CD4-positive, CD25-positive, alpha-beta regulatory T cell (primary cell): Measurements from ENCODE around the gene PELI3. TPM values are rescaled to one million over a fixed set of nuclear protein-coding genes. Genes with fewer than 3 reads are reported as not detected.
"Not testable (repeated sequence)": the region's sequence is repeated elsewhere in the genome, so short reads cannot be mapped to it uniquely, and the experiment has no call there.

ENCODE experiments used
- ATAC-seq, 2 donors: fragments of 150-1000 bp; cut with Tn5 transposase; one replicate each; pipeline ENCODE4 v1.10.0; 2021; ENCODE audit warnings: low read depth in 2 of 2, moderate number of reproducible peaks in 2 of 2, moderate library complexity in 1 of 2
- DNase-seq, 3 donors: peaks; one replicate each; pipeline versions ENCODE4 v3.0.0 to v3.0.0-alpha.2; 2012 to 2022; ENCODE audit warnings: mixed read lengths in 1 of 3
- H3K27ac ChIP-seq: one replicate; pipeline ENCODE4 v1.7.0; 2013; ENCODE audit warnings: mild to moderate bottlenecking, low read length; ENCODE audit not compliant: insufficient read depth, poor library complexity, severe bottlenecking
- H3K27me3 ChIP-seq: one replicate; pipeline ENCODE4 v1.7.0; 2013; ENCODE audit warnings: low read length; ENCODE audit not compliant: control insufficient read depth, insufficient read depth
- H3K36me3 ChIP-seq: one replicate; pipeline ENCODE4 v1.7.0; 2013; ENCODE audit warnings: mild to moderate bottlenecking, low read length, moderate library complexity; ENCODE audit not compliant: control insufficient read depth, insufficient read depth
- H3K4me1 ChIP-seq: 2 replicates; pipeline ENCODE4 v1.7.0; 2013; ENCODE audit warnings: mild to moderate bottlenecking, low read length; ENCODE audit not compliant: insufficient read depth, control insufficient read depth, poor library complexity, severe bottlenecking
- H3K4me3 ChIP-seq: one replicate; pipeline ENCODE4 v1.7.0; 2013; ENCODE audit warnings: low read depth, mild to moderate bottlenecking, low read length, moderate library complexity
- H3K9me3 ChIP-seq, 2 experiments: 1 replicate in 1 of 2; 2 replicates in 1 of 2; pipeline ENCODE4 v1.7.0; 2013; ENCODE audit warnings: low read length in 2 of 2, mild to moderate bottlenecking in 1 of 2, moderate library complexity in 1 of 2; ENCODE audit not compliant: control insufficient read depth in 2 of 2
- H3K27ac Mint-ChIP-seq, 3 donors: one replicate each; pipeline ENCODE4 v1.8.0; 2020 to 2022; ENCODE audit warnings: mild to moderate bottlenecking in 3 of 3, mixed read lengths in 3 of 3, moderate library complexity in 2 of 3
- H3K27me3 Mint-ChIP-seq: one replicate; pipeline ENCODE4 v1.8.0; 2022; ENCODE audit warnings: mild to moderate bottlenecking, mixed read lengths
- H3K36me3 Mint-ChIP-seq: one replicate; pipeline ENCODE4 v1.8.0; 2020; ENCODE audit warnings: mixed read lengths
- H3K4me1 Mint-ChIP-seq, 4 donors: one replicate each; pipeline ENCODE4 v1.8.0; 2020 to 2022; ENCODE audit warnings: mixed read lengths in 4 of 4, mild to moderate bottlenecking in 1 of 4
- H3K4me3 Mint-ChIP-seq, 4 donors: one replicate each; pipeline ENCODE4 v1.8.0; 2020 to 2022; ENCODE audit warnings: mild to moderate bottlenecking in 4 of 4, mixed read lengths in 4 of 4, moderate library complexity in 3 of 4
- H3K9me3 Mint-ChIP-seq, 7 donors: one replicate each; pipeline ENCODE4 v1.8.0; 2020 to 2022; ENCODE audit warnings: mixed read lengths in 7 of 7, mild to moderate bottlenecking in 3 of 7, moderate library complexity in 2 of 7
- polyA plus RNA-seq, 4 donors: library from polyadenylated mRNA; unstranded; fragments of 300-500 nt; fragmentation: Illumina TruSeq; gene quantifications; one replicate each; pipeline ENCODE4 v1.2.3, GENCODE V29; 2021
- total RNA-seq: library from RNA; stranded (reverse); gene quantifications from one replicate; pipeline ENCODE4 v1.2.3, GENCODE V29; 2022

PELI3 gene
- total and polyA plus RNA-seq, 5 donors from 2014 or later = 4.4 to 9.6 (median 6.5) TPM

GRCh38 chr11:66437979-66438503, 28.7 kb upstream of the PELI3 start:
- DNase-seq = no peak
- H3K4me1 Mint-ChIP-seq = peaks cover 0 to 16% (median 2%) of the 10 kb centered on the region in 4 donors
- H3K36me3 Mint-ChIP-seq = peaks cover 13% of the 10 kb centered on the region
- H3K9me3 Mint-ChIP-seq = peaks cover 0 to 4% (median 0%) of the 10 kb centered on the region in 7 donors
- H3K4me3 ChIP-seq = peak overlapping the region; percentile 94
- H3K27me3 ChIP-seq = no peaks in the 10 kb centered on the region
- peaks cover 1 to 7% of the 10 kb centered on the region in 2 experiments for H3K9me3 ChIP-seq
- peak overlapping the region; percentile 74 for H3K27ac ChIP-seq
- peak overlapping the region; percentile 76 to 92 (median 84) for H3K4me3 Mint-ChIP-seq
- no peaks in the 10 kb centered on the region for H3K4me1 ChIP-seq
- H3K27me3 Mint-ChIP-seq = no peaks in the 10 kb centered on the region
- H3K27ac Mint-ChIP-seq = peak overlapping the region; percentile 60 to 99 (median 91)
- no peak for ATAC-seq
- H3K36me3 ChIP-seq = peaks cover 23% of the 10 kb centered on the region

GRCh38 chr11:66438504-66439466, 27.9 kb upstream of the PELI3 start, which contains the start of gene MRPL11:
Gene MRPL11, minus strand, starts transcription at chr11:66438848. Its CDS starts 94 bp downstream, at chr11:66438754.
- Mint-ChIP-seq H3K9me3 (peaks cover 0 to 10% (median 3%) of the 10 kb centered on the region in 7 donors), H3K27me3 (no peaks in the 10 kb centered on the region), H3K27ac (peak within 1 kb of the TSS; percentile 91 to 99 (median 99)), H3K4me1 (peaks cover 0 to 16% (median 2%) of the 10 kb centered on the region in 4 donors), H3K36me3 (peaks cover 15% of the 10 kb centered on the region), H3K4me3 (peak within 1 kb of the TSS; percentile 76 to 92 (median 84))
- H3K36me3 ChIP-seq = peaks cover 23% of the 10 kb centered on the region
- peak within 1 kb of the TSS; percentile 74 for H3K27ac ChIP-seq
- DNase-seq (peak; percentile 82 to 94 (median 93)), ATAC-seq (peak; percentile 98 to 99)
- H3K4me3 ChIP-seq = peak within 1 kb of the TSS; percentile 94
- H3K27me3 ChIP-seq = no peaks in the 10 kb centered on the region
- H3K4me1 ChIP-seq = no peaks in the 10 kb centered on the region
- H3K9me3 ChIP-seq = peaks cover 8 to 13% of the 10 kb centered on the region in 2 experiments

- not testable (repeated sequence) for H3K36me3 Mint-ChIP-seq, DNase-seq, H3K27me3 Mint-ChIP-seq, H3K27ac Mint-ChIP-seq, H3K27me3 ChIP-seq, H3K9me3 Mint-ChIP-seq, H3K4me3 Mint-ChIP-seq, ATAC-seq, H3K27ac ChIP-seq, H3K4me1 ChIP-seq, H3K4me3 ChIP-seq
- peaks cover 16% of the 10 kb centered on the region for H3K36me3 ChIP-seq
- H3K4me1 Mint-ChIP-seq = peaks cover 0 to 16% (median 2%) of the 10 kb centered on the region in 4 donors
- peaks cover 8 to 13% of the 10 kb centered on the region in 2 experiments for H3K9me3 ChIP-seq
Observed at GRCh38 chr11:66440101-66440939, 26.4 kb upstream of the PELI3 start.

- H3K4me1 ChIP-seq, H3K27ac ChIP-seq, H3K9me3 Mint-ChIP-seq, ATAC-seq, H3K27me3 Mint-ChIP-seq, DNase-seq, H3K27me3 ChIP-seq, H3K36me3 Mint-ChIP-seq, H3K27ac Mint-ChIP-seq, H3K4me3 Mint-ChIP-seq, H3K4me3 ChIP-seq: not testable (repeated sequence)
- peaks cover 0 to 16% (median 2%) of the 10 kb centered on the region in 4 donors for H3K4me1 Mint-ChIP-seq
- Histone ChIP-seq H3K9me3 (peaks cover 8 to 13% of the 10 kb centered on the region in 2 experiments), H3K36me3 (peaks cover 11% of the 10 kb centered on the region)
Observed at GRCh38 chr11:66440940-66441282, 25.8 kb upstream of the PELI3 start.

- Histone ChIP-seq H3K4me1 (no peaks in the 10 kb centered on the region), H3K4me3 (no peak overlapping the region), H3K9me3 (peaks cover 8 to 13% of the 10 kb centered on the region in 2 experiments), H3K36me3 (no peaks in the 10 kb centered on the region), H3K27me3 (no peaks in the 10 kb centered on the region), H3K27ac (no peak overlapping the region)
- H3K9me3 Mint-ChIP-seq = peaks cover 0 to 12% (median 4%) of the 10 kb centered on the region in 7 donors
- H3K36me3 Mint-ChIP-seq = peaks cover 3% of the 10 kb centered on the region
- ATAC-seq (no peak), DNase-seq (no peak)
- H3K27me3 Mint-ChIP-seq = peaks cover 13% of the 10 kb centered on the region
- peaks cover 0 to 6% (median 1%) of the 10 kb centered on the region in 4 donors for H3K4me1 Mint-ChIP-seq
- H3K4me3 Mint-ChIP-seq = peak overlapping the region in 1 of 4 donors; percentile 61
- no peak overlapping the region for H3K27ac Mint-ChIP-seq
Observed at GRCh38 chr11:66443602-66444001, 23.1 kb upstream of the PELI3 start.

- Histone ChIP-seq H3K36me3 (no peaks in the 10 kb centered on the region), H3K4me3 (no peak overlapping the region), H3K4me1 (no peaks in the 10 kb centered on the region), H3K27me3 (no peaks in the 10 kb centered on the region), H3K27ac (no peak overlapping the region), H3K9me3 (peaks cover 8 to 13% of the 10 kb centered on the region in 2 experiments)
- peaks cover 0 to under 1% (median 0%) of the 10 kb centered on the region in 4 donors for H3K4me1 Mint-ChIP-seq
- H3K36me3 Mint-ChIP-seq = peaks cover 4% of the 10 kb centered on the region
- ATAC-seq = no peak
- peaks cover 13% of the 10 kb centered on the region for H3K27me3 Mint-ChIP-seq
- peak overlapping the region in 1 of 3 donors; percentile 82 for H3K27ac Mint-ChIP-seq
- peaks cover 0 to 10% (median 4%) of the 10 kb centered on the region in 7 donors for H3K9me3 Mint-ChIP-seq
- DNase-seq = no peak
- H3K4me3 Mint-ChIP-seq = no peak overlapping the region
Observed at GRCh38 chr11:66447012-66447411, 19.7 kb upstream of the PELI3 start.

- H3K36me3 ChIP-seq = no peaks in the 10 kb centered on the region
- Mint-ChIP-seq H3K27me3 (peaks cover 13% of the 10 kb centered on the region), H3K9me3 (peaks cover 0 to 6% (median 4%) of the 10 kb centered on the region in 7 donors), H3K4me3 (no peak overlapping the region), H3K27ac (no peak overlapping the region), H3K36me3 (peaks cover 4% of the 10 kb centered on the region), H3K4me1 (peaks cover 0 to 2% (median 0%) of the 10 kb centered on the region in 4 donors)
- H3K27me3 ChIP-seq = no peaks in the 10 kb centered on the region
- peaks cover 1 to 2% of the 10 kb centered on the region in 2 experiments for H3K9me3 ChIP-seq
- no peak for ATAC-seq
- no peaks in the 10 kb centered on the region for H3K4me1 ChIP-seq
- H3K27ac ChIP-seq = no peak overlapping the region
- no peak for DNase-seq
- no peak overlapping the region for H3K4me3 ChIP-seq
Observed at GRCh38 chr11:66448523-66448922, 18.2 kb upstream of the PELI3 start.
